ENCODE measurements around the gene SLC8A1.

The SLC8A1 gene

GRCh38 chr2:40299781-40300180 is 152.1 kb downstream of the SLC8A1 start:
- no peak for DNase-seq

- no peak for DNase-seq
These were observed 152.7 kb downstream of the SLC8A1 start for GRCh38 chr2:40299173-40299572.

GRCh38 chr2:40298026-40298425 is 153.9 kb downstream of the SLC8A1 start:
- no peak for DNase-seq

- no peak for DNase-seq
These were observed 159.6 kb downstream of the SLC8A1 start for GRCh38 chr2:40292291-40292690.

- DNase-seq: no peak
These were observed 162.0 kb downstream of the SLC8A1 start for GRCh38 chr2:40289771-40290404.

GRCh38 chr2:40287773-40288172 is 164.1 kb downstream of the SLC8A1 start:
- no peak for DNase-seq

GRCh38 chr2:40287195-40287594 is 164.7 kb downstream of the SLC8A1 start:
- no peak for DNase-seq

GRCh38 chr2:40286721-40287120 is 165.2 kb downstream of the SLC8A1 start:
- no peak for DNase-seq

GRCh38 chr2:40285391-40285790 is 166.5 kb downstream of the SLC8A1 start:
- no peak for DNase-seq

GRCh38 chr2:40284797-40285196 is 167.1 kb downstream of the SLC8A1 start:
- no peak for DNase-seq

GRCh38 chr2:40283111-40283909 is 168.6 kb downstream of the SLC8A1 start:
- no peak for DNase-seq

GRCh38 chr2:40282428-40282827 is 169.5 kb downstream of the SLC8A1 start:
- DNase-seq: no peak

GRCh38 chr2:40281021-40281940 is 170.6 kb downstream of the SLC8A1 start:
- no peak for DNase-seq

- no peak for DNase-seq
These were observed 172.4 kb downstream of the SLC8A1 start for GRCh38 chr2:40279482-40279881.

- DNase-seq: no peak
These were observed 172.9 kb downstream of the SLC8A1 start for GRCh38 chr2:40279001-40279400.

GRCh38 chr2:40276076-40276475 is 175.8 kb downstream of the SLC8A1 start:
- no peak for DNase-seq

- DNase-seq: no peak
These were observed 177.6 kb downstream of the SLC8A1 start for GRCh38 chr2:40274270-40274669.

- no peak for DNase-seq
These were observed 178.1 kb downstream of the SLC8A1 start for GRCh38 chr2:40273734-40274182.

GRCh38 chr2:40271094-40271493 is 180.8 kb downstream of the SLC8A1 start:
- DNase-seq: no peak

- DNase-seq: no peak
These were observed 181.5 kb downstream of the SLC8A1 start for GRCh38 chr2:40270372-40270771.

- DNase-seq: no peak
These were observed 183.3 kb downstream of the SLC8A1 start for GRCh38 chr2:40268566-40268965.

GRCh38 chr2:40266201-40266600 is 185.7 kb downstream of the SLC8A1 start:
- no peak for DNase-seq

- DNase-seq: no peak
These were observed 186.3 kb downstream of the SLC8A1 start for GRCh38 chr2:40265602-40266001.

Measured in NCI-H524 treated with DMSO at 0.1 percent for 48 hours (cell line).